DND-41 (cell line): Measurements from ENCODE around the gene TADA2B.

ENCODE experiments used
- CTCF ChIP-seq: IDR thresholded peaks from 2 replicates; pipeline ENCODE4 v1.5.1; 2012; ENCODE audit warnings: borderline replicate concordance, low read length, moderate library complexity, mild to moderate bottlenecking; ENCODE audit not compliant: poor library complexity, severe bottlenecking; ENCODE audit errors: extremely low read depth
- EZH2 ChIP-seq: IDR thresholded peaks from 3 replicates; pipeline ENCODE4 v1.6.1; 2012; ENCODE audit warnings: borderline replicate concordance, low read depth, mild to moderate bottlenecking, moderate library complexity, low read length, inconsistent platforms; ENCODE audit not compliant: severe bottlenecking

- TF ChIP-seq CTCF: no peak
- no peak for TF ChIP-seq EZH2
Measured at GRCh38 chr4:7016086-7016485, 27.1 kb upstream of the TADA2B start.
